ENCODE measurements around the gene ANKRA2. TPM values are rescaled to one million over a fixed set of nuclear protein-coding genes. Genes with fewer than 3 reads are reported as not detected.
"Not testable (repeated sequence)": the region's sequence is repeated elsewhere in the genome, so short reads cannot be mapped to it uniquely, and the experiment has no call there.

ANKRA2 gene
- total RNA-seq, 1 donor from 2014 or later: 18.5 TPM

GRCh38 chr5:73534971-73535370 lies 30.5 kb downstream of the ANKRA2 start:
- H3K4me1 Mint-ChIP-seq: peaks cover 2% of the 10 kb centered on the region
- H3K4me3 Mint-ChIP-seq: no peak overlapping the region
- H3K27me3 Mint-ChIP-seq: peaks cover 25% of the 10 kb centered on the region
- no peak overlapping the region for H3K27ac Mint-ChIP-seq
- no peaks in the 10 kb centered on the region for H3K9me3 Mint-ChIP-seq
- DNase-seq: no peak
- H3K36me3 Mint-ChIP-seq (ENCODE audit: low read depth): no peaks in the 10 kb centered on the region
- intact Hi-C loops (cut with micrococcal nuclease): no loop called here

DNA sequence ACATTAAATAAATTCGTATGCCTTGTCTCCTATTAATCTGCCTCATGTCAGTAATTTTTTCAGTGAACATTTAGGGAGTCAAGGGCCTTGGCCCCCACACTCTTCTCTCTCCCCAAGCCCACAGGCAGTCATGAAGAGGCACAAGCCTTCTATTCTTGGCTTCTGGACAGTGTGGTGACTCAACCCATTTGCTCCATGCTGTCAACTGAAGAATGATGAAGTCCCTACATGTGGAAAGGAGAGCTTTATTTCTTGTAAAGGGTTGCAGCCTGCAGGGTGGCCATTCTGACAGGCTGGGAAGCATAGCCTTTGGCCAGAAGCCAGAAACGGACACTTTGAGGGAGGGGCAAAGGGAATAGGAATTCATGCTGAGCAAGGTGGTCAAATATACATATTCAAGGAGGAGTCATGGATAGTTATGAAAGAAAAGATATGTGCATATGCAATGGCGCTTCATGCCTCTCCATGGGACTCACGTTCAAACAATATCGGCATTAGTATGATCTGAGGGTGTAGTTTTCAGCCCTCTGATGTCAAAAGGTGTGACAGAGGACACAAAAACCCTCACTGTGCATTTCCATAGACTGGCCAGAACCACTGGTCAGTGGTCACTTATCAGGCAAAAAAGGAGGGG lies 31.3 kb downstream of the ANKRA2 start:
- no peak for DNase-seq
- no peak overlapping the region for H3K4me3 Mint-ChIP-seq
- no peaks in the 10 kb centered on the region for H3K9me3 Mint-ChIP-seq
- H3K36me3 Mint-ChIP-seq (ENCODE audit: low read depth): no peaks in the 10 kb centered on the region
- H3K4me1 Mint-ChIP-seq: no peaks in the 10 kb centered on the region
- no peak overlapping the region for H3K27ac Mint-ChIP-seq
- intact Hi-C loops (cut with micrococcal nuclease): no loop called here
- peaks cover 33% of the 10 kb centered on the region for H3K27me3 Mint-ChIP-seq

DNA sequence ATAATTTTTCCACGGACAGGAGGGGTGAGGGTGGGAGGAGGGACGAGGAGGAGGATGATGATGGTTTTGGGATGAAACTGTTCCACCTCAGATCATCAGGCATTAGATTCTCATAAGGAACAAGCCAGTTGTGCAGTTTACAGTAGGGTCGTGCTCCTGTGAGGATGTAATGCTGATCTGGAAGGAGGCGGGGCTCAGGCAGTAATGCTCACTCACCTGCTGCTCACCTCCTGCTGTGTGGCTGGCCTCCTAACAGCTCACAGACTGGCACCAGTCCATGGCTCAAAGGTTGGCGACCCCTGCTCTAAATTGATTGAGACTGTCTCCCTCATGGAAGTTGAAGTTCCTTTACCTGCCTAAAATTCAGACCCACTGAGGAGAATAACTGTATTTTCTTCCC lies 33.2 kb downstream of the ANKRA2 start:
- intact Hi-C loops (cut with micrococcal nuclease): no loop called here
- Mint-ChIP-seq H3K4me1 (no peaks in the 10 kb centered on the region), H3K4me3 (no peak overlapping the region), H3K27ac (no peak overlapping the region), H3K27me3 (peaks cover 43% of the 10 kb centered on the region), H3K9me3 (no peaks in the 10 kb centered on the region), H3K36me3 (ENCODE audit: low read depth) (no peaks in the 10 kb centered on the region)
- DNase-seq: no peak

- Mint-ChIP-seq H3K4me1 (no peaks in the 10 kb centered on the region), H3K27me3 (peaks cover 43% of the 10 kb centered on the region)
Measured at GRCh38 chr5:73531356-73531755, 34.1 kb downstream of the ANKRA2 start.

DNA sequence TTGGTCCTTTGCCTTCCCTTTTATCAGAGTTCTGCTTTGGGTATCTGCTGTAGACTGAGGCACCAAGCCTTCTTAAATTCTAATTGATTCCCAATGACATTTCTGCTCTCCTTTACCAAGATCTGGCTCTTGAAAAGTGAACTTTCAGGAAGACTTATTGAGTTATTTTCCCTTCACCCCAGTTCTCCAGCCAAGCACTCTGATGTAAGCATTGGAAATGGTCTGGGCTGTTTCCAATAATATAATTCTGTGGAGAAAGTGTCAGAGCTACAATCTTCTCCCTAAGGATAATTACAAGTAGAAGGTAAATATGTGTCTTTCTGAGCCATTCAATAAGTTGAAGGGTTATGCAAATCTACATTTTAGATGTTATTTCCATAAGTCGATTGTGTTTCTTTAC lies 36.4 kb downstream of the ANKRA2 start:
- intact Hi-C loops (cut with micrococcal nuclease): no loop called here
- Mint-ChIP-seq H3K4me3 (no peak overlapping the region), H3K9me3 (no peaks in the 10 kb centered on the region), H3K27me3 (peaks cover 41% of the 10 kb centered on the region), H3K4me1 (no peaks in the 10 kb centered on the region), H3K27ac (no peak overlapping the region), H3K36me3 (ENCODE audit: low read depth) (no peaks in the 10 kb centered on the region)
- DNase-seq: no peak

More at GRCh38 chr5:73531356-73531755, 34.1 kb downstream of the ANKRA2 start:
- Mint-ChIP-seq H3K4me3 (no peak overlapping the region), H3K36me3 (ENCODE audit: low read depth) (no peaks in the 10 kb centered on the region), H3K9me3 (no peaks in the 10 kb centered on the region), H3K27ac (no peak overlapping the region)
- no peak for DNase-seq
- intact Hi-C loops (cut with micrococcal nuclease): no loop called here

- no peak overlapping the region for H3K27ac Mint-ChIP-seq
- intact Hi-C loops (cut with micrococcal nuclease): no loop called here
Measured at GRCh38 chr5:73528248-73528647, 37.2 kb downstream of the ANKRA2 start.

GRCh38 chr5:73525606-73526203 lies 39.7 kb downstream of the ANKRA2 start:
- no peaks in the 10 kb centered on the region for H3K9me3 Mint-ChIP-seq
- DNase-seq: no peak
- no peak overlapping the region for H3K27ac Mint-ChIP-seq
- intact Hi-C loops (cut with micrococcal nuclease): no loop called here
- H3K27me3 Mint-ChIP-seq: peaks cover 25% of the 10 kb centered on the region
- no peak overlapping the region for H3K4me3 Mint-ChIP-seq
- no peaks in the 10 kb centered on the region for H3K4me1 Mint-ChIP-seq
- no peaks in the 10 kb centered on the region for H3K36me3 Mint-ChIP-seq (ENCODE audit: low read depth)

More at GRCh38 chr5:73528248-73528647, 37.2 kb downstream of the ANKRA2 start:
- H3K27me3 Mint-ChIP-seq: peaks cover 38% of the 10 kb centered on the region
- no peaks in the 10 kb centered on the region for H3K36me3 Mint-ChIP-seq (ENCODE audit: low read depth)
- no peaks in the 10 kb centered on the region for H3K4me1 Mint-ChIP-seq
- DNase-seq: no peak
- no peaks in the 10 kb centered on the region for H3K9me3 Mint-ChIP-seq
- H3K4me3 Mint-ChIP-seq: no peak overlapping the region

DNA sequence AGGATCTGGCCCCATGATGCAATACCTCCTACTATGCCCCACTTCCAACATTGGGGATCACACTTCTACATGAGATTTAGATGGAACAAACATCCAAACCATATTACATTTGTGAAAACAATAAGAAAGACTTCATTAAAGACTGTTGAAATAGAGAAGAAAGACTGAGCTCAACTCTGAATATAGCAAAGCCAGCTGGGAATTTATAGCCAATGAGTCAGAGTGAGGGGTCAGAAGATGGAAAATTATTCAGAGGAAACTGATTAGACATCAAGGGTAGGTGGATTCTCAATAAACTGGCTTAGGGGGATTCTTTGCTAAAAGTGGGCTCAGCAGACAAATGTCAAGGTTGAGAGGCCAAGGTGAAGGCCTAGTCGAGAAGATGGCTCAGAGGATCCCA lies 41.6 kb downstream of the ANKRA2 start:
- Mint-ChIP-seq H3K9me3 (no peaks in the 10 kb centered on the region), H3K4me1 (peaks cover 8% of the 10 kb centered on the region), H3K4me3 (no peak overlapping the region), H3K36me3 (ENCODE audit: low read depth) (no peaks in the 10 kb centered on the region), H3K27me3 (peaks cover 13% of the 10 kb centered on the region), H3K27ac (no peak overlapping the region)
- intact Hi-C loops (cut with micrococcal nuclease): loop anchor here (1.0 kb wide), 1 partner anchor 12 kb away; no protein-coding TSS in a partner anchor
- DNase-seq: no peak

DNA sequence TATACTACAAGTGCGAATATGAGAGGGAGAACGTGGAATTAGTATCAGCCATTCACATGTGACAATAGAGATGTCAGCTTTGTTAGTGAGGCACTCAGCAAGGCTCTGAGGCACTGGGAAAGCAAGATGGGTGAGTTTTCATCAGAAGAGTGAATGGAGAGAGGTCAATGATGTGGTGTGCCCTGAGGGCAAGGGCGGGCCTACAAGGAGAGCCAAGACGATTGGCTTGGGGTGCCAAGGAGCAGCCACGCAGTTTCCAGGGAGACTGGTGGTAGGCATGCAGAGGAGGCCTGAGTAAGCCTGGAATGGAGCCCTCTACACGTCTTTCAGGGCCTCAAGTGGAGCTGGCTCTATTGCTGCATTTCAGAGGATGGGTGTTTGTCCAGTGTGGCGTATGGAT lies 42.5 kb downstream of the ANKRA2 start:
- no peaks in the 10 kb centered on the region for H3K9me3 Mint-ChIP-seq
- no peak overlapping the region for H3K27ac Mint-ChIP-seq
- no peaks in the 10 kb centered on the region for H3K36me3 Mint-ChIP-seq (ENCODE audit: low read depth)
- peaks cover 8% of the 10 kb centered on the region for H3K27me3 Mint-ChIP-seq
- DNase-seq: no peak
- peaks cover 8% of the 10 kb centered on the region for H3K4me1 Mint-ChIP-seq
- no peak overlapping the region for H3K4me3 Mint-ChIP-seq
- intact Hi-C loops (cut with micrococcal nuclease): loop anchor here (1.0 kb wide), 1 partner anchor 13 kb away; no protein-coding TSS in a partner anchor

DNA sequence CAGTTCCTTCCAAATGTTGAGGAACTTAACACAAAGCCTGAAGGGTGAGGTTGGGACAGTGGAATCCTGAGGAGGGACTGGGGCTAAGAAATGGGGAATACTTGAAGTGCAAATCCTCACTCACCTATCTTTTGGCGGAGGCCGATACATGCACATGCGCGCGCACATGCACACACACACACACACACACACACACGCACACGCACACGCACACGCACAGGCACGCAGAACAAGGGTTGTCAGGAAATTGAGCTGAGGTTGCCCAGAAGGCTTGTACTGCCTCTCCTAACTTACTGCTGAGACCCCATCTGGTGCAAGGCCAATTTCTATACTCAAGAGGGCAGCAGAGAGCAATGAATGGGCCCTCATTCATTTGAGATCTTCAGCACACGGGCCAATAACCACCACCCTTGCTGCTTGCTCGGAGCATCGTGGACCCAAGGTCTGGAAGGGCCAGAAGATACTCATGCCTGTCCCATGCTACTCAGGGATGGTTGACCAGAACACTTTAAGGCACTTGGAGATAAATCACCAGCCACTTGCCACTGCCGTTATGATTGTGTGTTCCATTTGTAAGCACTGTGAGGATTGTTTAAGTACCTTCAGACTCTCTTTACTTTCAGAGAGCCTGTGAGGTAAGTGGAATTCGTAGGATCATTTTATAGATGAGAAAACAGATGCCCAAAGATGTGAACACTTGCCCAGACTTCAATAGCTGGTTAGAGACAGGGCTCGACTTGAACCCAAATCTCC lies 45.7 kb downstream of the ANKRA2 start:
- Mint-ChIP-seq H3K4me3 (peak overlapping the region; percentile 34), H3K27me3 (no peaks in the 10 kb centered on the region), H3K27ac (no peak overlapping the region), H3K9me3 (no peaks in the 10 kb centered on the region), H3K36me3 (ENCODE audit: low read depth) (no peaks in the 10 kb centered on the region), H3K4me1 (peaks cover 8% of the 10 kb centered on the region)
- intact Hi-C loops (cut with micrococcal nuclease): loop anchor here (1.0 to 2.0 kb wide), 4 partner anchors 17 to 273 kb away; partner anchors contain the start of genes ANKRA2, BTF3 and UTP15
- DNase-seq: peak; percentile 93

- Mint-ChIP-seq H3K9me3 (no peaks in the 10 kb centered on the region), H3K27ac (no peak overlapping the region), H3K4me3 (no peak overlapping the region), H3K36me3 (ENCODE audit: low read depth) (no peaks in the 10 kb centered on the region), H3K27me3 (no peaks in the 10 kb centered on the region), H3K4me1 (peaks cover 8% of the 10 kb centered on the region)
- intact Hi-C loops (cut with micrococcal nuclease): no loop called here
- no peak for DNase-seq
Measured at GRCh38 chr5:73515232-73515631, 50.2 kb downstream of the ANKRA2 start.

DNA sequence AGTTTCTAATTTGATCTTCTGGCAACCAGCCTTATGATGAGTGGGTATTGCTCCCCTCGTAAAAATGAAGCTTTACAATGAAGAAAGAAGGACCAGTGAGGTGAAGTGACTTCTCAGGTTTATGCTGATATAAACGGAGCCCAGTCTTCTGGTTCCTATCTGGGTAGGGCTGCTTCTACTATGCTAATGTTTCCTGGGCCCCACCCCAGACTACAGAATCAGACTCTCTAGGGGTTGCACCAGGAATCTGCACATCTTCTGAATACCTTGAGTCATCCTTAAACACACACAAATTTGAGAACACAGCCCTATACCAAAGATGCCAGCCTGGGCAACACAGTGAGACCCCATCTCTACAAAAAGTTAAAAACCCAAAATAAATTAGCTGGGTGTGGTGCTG lies 51.0 kb downstream of the ANKRA2 start:
- H3K4me3 Mint-ChIP-seq: no peak overlapping the region
- H3K27me3 Mint-ChIP-seq: no peaks in the 10 kb centered on the region
- intact Hi-C loops (cut with micrococcal nuclease): no loop called here
- peaks cover 3% of the 10 kb centered on the region for H3K4me1 Mint-ChIP-seq
- H3K27ac Mint-ChIP-seq: no peak overlapping the region
- no peak for DNase-seq
- no peaks in the 10 kb centered on the region for H3K9me3 Mint-ChIP-seq
- H3K36me3 Mint-ChIP-seq (ENCODE audit: low read depth): peaks cover 2% of the 10 kb centered on the region

GRCh38 chr5:73513996-73514395 lies 51.4 kb downstream of the ANKRA2 start:
- H3K36me3 Mint-ChIP-seq (ENCODE audit: low read depth): peaks cover 2% of the 10 kb centered on the region
- H3K4me1 Mint-ChIP-seq: no peaks in the 10 kb centered on the region
- no peak for DNase-seq
- intact Hi-C loops (cut with micrococcal nuclease): no loop called here
- no peak overlapping the region for H3K27ac Mint-ChIP-seq
- H3K9me3 Mint-ChIP-seq: no peaks in the 10 kb centered on the region
- no peak overlapping the region for H3K4me3 Mint-ChIP-seq
- H3K27me3 Mint-ChIP-seq: no peaks in the 10 kb centered on the region

GRCh38 chr5:73508521-73508920 lies 56.9 kb downstream of the ANKRA2 start:
- H3K27ac Mint-ChIP-seq; intact Hi-C loops (cut with micrococcal nuclease); DNase-seq; H3K4me1 Mint-ChIP-seq; H3K4me3 Mint-ChIP-seq; H3K27me3 Mint-ChIP-seq; H3K9me3 Mint-ChIP-seq: not testable (repeated sequence)
- H3K36me3 Mint-ChIP-seq (ENCODE audit: low read depth): peaks cover 29% of the 10 kb centered on the region
